Raji (cell line): ENCODE results near the gene DUOXA1.

ENCODE experiments used
- POLR2A ChIP-seq: IDR thresholded peaks from 2 replicates; pipeline ENCODE4 v1.6.1; 2011; ENCODE audit warnings: low read depth, low read length, control low read depth; ENCODE audit not compliant: insufficient read depth

DUOXA1 gene, protein sequence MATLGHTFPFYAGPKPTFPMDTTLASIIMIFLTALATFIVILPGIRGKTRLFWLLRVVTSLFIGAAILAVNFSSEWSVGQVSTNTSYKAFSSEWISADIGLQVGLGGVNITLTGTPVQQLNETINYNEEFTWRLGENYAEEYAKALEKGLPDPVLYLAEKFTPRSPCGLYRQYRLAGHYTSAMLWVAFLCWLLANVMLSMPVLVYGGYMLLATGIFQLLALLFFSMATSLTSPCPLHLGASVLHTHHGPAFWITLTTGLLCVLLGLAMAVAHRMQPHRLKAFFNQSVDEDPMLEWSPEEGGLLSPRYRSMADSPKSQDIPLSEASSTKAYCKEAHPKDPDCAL

DNA sequence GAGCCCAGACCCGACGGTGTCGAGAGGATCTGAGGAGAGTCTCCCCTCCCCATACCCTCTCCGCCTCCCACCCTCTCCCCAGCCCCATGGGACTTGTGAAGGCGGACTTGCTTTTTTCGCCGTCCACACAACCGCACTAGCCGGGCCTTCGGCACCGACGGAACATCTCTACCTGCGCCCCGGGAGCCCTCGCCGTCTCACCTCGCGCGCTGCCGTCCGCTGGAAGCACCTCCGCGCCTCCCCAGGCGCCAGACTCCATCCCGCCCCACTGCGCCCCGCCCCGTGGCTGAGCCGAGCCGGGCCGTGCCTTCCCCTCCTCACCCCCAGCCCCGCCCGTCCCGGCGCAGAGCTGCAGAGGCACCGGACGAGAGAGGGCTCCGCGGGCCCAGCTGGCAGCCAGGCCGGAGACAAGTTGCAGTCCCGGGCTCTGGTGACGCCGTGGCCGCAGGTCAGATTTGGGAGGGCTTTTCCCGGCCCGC is at the start of gene DUOXA1, which contains the start of gene DUOX1:
TSS of gene DUOXA1 (minus strand) at position 229 of the 479 bp plus-strand sequence. CDS start 6,865 bp downstream, outside the sequence.
TSS of gene DUOX1 (plus strand) at position 344 of the 479 bp plus-strand sequence. CDS start 1,973 bp downstream, outside the sequence.
- TF ChIP-seq POLR2A = no peak

DNA sequence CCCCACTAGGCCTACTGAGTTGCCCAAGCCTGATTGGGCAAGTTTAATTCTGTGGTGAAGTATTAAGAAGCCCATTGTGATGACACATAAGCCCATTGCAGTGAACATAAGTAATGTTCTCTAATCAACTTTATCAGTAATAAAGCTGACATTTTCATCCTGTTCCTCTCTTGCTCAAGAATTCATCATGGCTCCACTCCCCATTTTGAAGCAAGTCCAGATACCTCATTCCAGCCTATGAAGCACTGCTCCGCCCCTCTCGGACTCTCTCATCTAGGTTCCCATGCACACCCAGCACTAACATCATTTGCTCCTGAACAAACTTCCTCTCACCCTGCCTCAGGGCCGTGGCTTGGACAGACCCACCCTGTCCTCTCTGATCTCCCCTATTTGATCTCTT is 47.6 kb upstream of the DUOXA1 start:
- no peak for TF ChIP-seq POLR2A

GRCh38 chr15:45174577-45174976 is 44.9 kb upstream of the DUOXA1 start:
- TF ChIP-seq POLR2A = no peak

DNA sequence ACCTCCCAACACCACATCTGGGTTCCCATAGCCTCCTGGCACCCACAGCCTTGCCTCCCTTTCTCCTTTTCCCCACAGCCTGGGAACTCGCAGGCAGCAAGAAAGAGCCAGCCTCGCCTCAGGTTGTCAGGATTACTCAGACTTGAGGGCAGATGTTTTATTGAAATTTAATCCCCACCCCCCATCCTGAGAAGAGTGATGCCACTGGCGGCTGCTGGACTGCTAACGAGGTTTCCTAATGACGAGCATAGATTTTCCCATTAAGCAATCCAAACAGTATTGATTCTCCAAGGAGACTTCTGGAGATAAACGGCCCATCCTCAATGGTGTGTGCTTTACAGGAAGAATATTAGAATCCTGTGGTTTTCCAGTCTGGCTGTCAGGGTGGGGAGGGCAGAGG is 44.4 kb upstream of the DUOXA1 start:
- no peak for TF ChIP-seq POLR2A

DNA sequence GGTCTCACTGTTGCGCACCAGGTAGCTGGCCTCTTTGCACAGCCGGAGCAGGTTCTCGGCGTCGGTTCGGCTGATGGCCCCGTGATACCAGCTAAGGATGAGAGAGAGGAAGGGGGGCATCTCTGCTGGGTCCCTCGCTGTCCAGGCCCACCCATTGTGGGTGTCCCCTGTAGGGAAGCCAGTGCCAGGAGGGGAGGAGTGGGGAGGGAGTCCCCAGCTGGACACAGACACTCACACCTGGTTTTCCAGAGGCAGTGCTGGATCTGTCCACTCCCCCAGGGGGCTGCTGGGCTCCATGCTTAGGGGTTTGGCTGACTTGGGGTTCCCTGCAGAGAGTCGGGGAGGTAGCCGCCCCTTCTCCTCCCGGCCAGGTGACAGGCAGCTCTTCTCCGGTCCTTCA is 42.2 kb upstream of the DUOXA1 start:
- no peak for TF ChIP-seq POLR2A

GRCh38 chr15:45169608-45170480 is 40.2 kb upstream of the DUOXA1 start:
- TF ChIP-seq POLR2A = no peak

GRCh38 chr15:45168751-45169551 is 39.3 kb upstream of the DUOXA1 start:
- no peak for TF ChIP-seq POLR2A

DNA sequence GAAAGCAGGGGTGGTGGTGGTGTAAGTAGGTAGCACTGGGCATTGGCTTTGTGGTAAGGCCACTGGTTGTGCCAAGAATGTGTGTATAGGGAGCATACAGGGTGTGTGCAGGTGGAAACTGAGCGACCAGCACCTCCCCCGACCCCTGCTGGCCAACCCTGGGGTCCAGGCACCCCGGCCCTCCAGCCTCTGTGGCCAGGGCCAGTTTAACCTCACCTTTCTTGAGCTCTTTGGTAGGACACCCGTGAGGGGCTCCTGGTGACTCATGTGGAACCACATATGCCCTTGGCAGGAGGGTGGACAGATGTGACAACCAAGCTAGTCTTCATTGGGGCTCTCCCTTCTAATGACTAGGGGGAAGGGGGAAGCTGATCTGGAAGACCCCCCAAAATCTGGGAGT is 38.6 kb upstream of the DUOXA1 start:
- TF ChIP-seq POLR2A = no peak

DNA sequence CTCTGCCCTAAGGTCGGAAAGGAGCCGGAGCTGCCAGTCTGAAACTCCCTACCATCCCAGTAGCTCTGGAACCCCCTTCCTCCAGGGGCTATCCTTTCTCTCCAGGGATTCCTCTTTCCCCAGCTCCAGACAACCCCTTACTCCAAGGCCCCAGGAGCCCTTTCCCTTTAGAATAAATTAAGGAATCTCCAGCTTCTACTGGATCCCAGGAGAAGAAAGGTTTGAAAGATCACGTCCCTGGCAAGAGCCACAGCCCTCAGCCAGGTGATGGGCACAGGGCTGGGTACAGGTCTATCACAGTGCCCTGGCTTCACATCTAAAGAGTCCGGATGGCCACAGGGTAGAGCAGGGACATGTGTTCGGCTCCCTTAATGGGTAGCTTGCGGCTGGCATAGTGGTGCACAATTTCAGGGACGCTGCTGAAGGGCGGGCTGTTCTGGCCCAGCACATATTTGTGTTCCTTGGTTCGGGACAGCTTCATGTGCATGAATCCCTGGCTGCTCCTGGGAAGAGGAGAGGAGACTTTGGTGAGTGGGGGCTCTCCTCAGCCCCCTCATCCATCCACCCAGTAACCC is 38.0 kb upstream of the DUOXA1 start:
- TF ChIP-seq POLR2A = no peak

DNA sequence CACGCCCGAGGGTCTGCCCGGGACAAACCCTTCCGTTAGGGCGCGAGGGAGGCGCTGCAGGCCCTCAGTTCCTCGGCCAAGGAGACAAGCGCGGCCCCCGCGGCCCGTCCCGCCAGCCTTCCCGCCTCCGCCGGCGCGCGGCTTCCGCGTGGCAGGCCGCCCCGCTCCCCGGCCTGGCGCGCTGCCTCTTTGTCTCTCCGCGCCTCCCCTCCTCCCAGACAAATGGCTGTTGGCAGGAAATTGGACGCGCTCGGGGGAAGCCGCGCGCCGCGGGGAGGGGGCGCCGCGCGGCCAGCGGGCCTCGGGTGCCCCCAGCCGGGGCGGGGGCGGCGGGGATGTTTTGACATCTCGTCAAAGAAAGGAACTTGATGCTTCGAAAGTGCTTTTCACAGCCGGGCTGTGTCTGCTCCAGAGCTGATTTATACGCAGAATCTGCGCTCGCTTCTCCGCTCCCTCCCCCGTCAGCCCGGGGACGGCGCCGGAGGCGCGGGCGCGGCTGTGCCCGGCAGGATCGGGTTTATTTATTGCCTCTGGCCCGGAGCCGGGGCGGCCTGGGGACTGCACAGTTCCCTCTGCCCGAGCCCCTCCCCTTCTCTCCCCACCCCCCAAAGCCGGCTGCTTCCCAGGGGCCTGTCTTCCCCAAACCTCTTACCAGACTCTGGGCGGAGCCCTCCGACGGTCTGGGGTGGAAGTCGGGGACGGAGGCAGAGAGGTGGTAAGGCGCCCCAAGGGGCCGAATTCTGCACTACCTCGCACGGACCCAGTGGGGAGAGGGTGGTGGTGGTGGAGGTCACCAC is 37.4 kb upstream of the DUOXA1 start:
- peak; percentile 47 for TF ChIP-seq POLR2A

- TF ChIP-seq POLR2A = no peak
These were observed 35.9 kb upstream of the DUOXA1 start for GRCh38 chr15:45165536-45165935.

GRCh38 chr15:45164914-45165313 is 35.2 kb upstream of the DUOXA1 start:
- no peak for TF ChIP-seq POLR2A

DNA sequence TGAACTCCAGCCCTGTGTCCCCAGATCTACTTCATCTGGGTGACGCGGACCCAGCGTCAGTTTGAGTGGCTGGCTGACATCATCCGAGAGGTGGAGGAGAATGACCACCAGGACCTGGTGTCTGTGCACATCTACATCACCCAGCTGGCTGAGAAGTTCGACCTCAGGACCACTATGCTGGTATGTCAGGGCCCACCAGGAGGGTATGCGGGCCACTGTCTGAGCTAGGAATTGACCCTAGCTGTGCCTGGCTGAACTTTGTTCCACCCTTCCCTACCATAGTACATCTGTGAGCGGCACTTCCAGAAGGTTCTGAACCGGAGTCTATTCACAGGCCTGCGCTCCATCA is 33.8 kb upstream of the DUOXA1 start:
- TF ChIP-seq POLR2A = no peak
